Stimulated activated CD8-positive, alpha-beta memory T cell treated with anti-CD3 and anti-CD28 coated beads, Interleukin-4, amount 100 ng/mL, for 4 hours (primary cell): ENCODE results near the gene POU2F3.

ENCODE experiments used
- DNase-seq, 2 donors: peaks; one replicate each; pipeline ENCODE4 v3.0.0-alpha.2; 2020; ENCODE audit warnings: low read depth in 2 of 2, low spot score in 1 of 2

Gene POU2F3

GRCh38 chr11:120226242-120226641 is 13.7 kb upstream of the POU2F3 start:
- no peak for DNase-seq

- DNase-seq, result no peak
Observed at GRCh38 chr11:120226714-120227113, 13.2 kb upstream of the POU2F3 start.

GRCh38 chr11:120227228-120227852 is 12.6 kb upstream of the POU2F3 start:
- DNase-seq, result no peak

GRCh38 chr11:120228794-120229384 is 11.1 kb upstream of the POU2F3 start:
- DNase-seq, result no peak

- no peak for DNase-seq
Observed at GRCh38 chr11:120229451-120230424, 10.2 kb upstream of the POU2F3 start.

- DNase-seq, result no peak
Observed at GRCh38 chr11:120230433-120231071, 9.4 kb upstream of the POU2F3 start.

GRCh38 chr11:120231963-120232362 is 8.0 kb upstream of the POU2F3 start:
- DNase-seq, result no peak

GRCh38 chr11:120233207-120233803 is 6.6 kb upstream of the POU2F3 start:
- DNase-seq, result no peak

- peak; percentile 18 to 26 for DNase-seq
Observed at GRCh38 chr11:120235024-120235628, 4.8 kb upstream of the POU2F3 start.

GRCh38 chr11:120236169-120237107 is 3.5 kb upstream of the POU2F3 start:
- DNase-seq, result no peak

GRCh38 chr11:120238968-120239620 is 846 bp upstream of the POU2F3 start:
- no peak for DNase-seq

GRCh38 chr11:120240866-120241265 is 926 bp downstream of the POU2F3 start:
- no peak for DNase-seq

GRCh38 chr11:120241277-120241676 is 1.3 kb downstream of the POU2F3 start:
- DNase-seq, result no peak

GRCh38 chr11:120243221-120243620 is 3.3 kb downstream of the POU2F3 start:
- no peak for DNase-seq

- DNase-seq, result no peak
Observed at GRCh38 chr11:120244476-120245365, 4.8 kb downstream of the POU2F3 start.

GRCh38 chr11:120245434-120245833 is 5.5 kb downstream of the POU2F3 start:
- DNase-seq, result no peak

- no peak for DNase-seq
Observed at GRCh38 chr11:120248551-120249278, 8.8 kb downstream of the POU2F3 start.
